WTC11 (cell line): Measurements from ENCODE around the gene FAM118B. TPM values are rescaled to one million over a fixed set of nuclear protein-coding genes. Genes with fewer than 3 reads are reported as not detected.

Experiments used
- ATAC-seq: fragments of 200-7000 bp; cut with Tn5 transposase; 2 replicates; pipeline ENCODE4 v1.10.0; 2021; ENCODE audit warnings: mild to moderate bottlenecking, moderate library complexity
- CTCF ChIA-PET: fragments of 300-600 bp; sonication (Branson Sonifier 250); formaldehyde crosslinking; loops from one replicate; lab custom pipeline; 2021; ENCODE audit warnings: antibody characterized with exemption; lab: Charles Lee
- POLR2A ChIA-PET: fragments of 350-600 bp; sonication (Branson Sonifier 250); formaldehyde crosslinking; loops from one replicate; lab custom pipeline; 2021; ENCODE audit warnings: antibody characterized with exemption; lab: Charles Lee
- DNase-seq: peaks from one replicate; pipeline ENCODE4 v3.0.0; 2021; ENCODE audit warnings: low spot score
- H3K27ac Mint-ChIP-seq: 2 replicates; pipeline ENCODE4 v1.8.0; 2021; ENCODE audit warnings: mixed read lengths
- H3K27me3 Mint-ChIP-seq: 2 replicates; pipeline ENCODE4 v1.8.0; 2021; ENCODE audit warnings: low read depth, mild to moderate bottlenecking, moderate library complexity, mixed read lengths
- H3K36me3 Mint-ChIP-seq: 2 replicates; pipeline ENCODE4 v1.8.0; 2021; ENCODE audit warnings: mixed read lengths
- H3K4me1 Mint-ChIP-seq: 2 replicates; pipeline ENCODE4 v1.8.0; 2022; ENCODE audit warnings: mixed read lengths
- H3K4me3 Mint-ChIP-seq: 2 replicates; pipeline ENCODE4 v1.8.0; 2021; ENCODE audit warnings: mild to moderate bottlenecking, moderate library complexity, mixed read lengths
- H3K9me3 Mint-ChIP-seq: 2 replicates; pipeline ENCODE4 v1.8.0; 2021; ENCODE audit warnings: mixed read lengths
- AR ChIP-seq: fragments of 250-450 bp; sonication (Bioruptor Pico); IDR thresholded peaks from 2 replicates; pipeline ENCODE4 v1.9.0; 2021; ENCODE audit warnings: mild to moderate bottlenecking
- CDX4 ChIP-seq: fragments of 250-450 bp; sonication (Bioruptor Pico); IDR thresholded peaks from 2 replicates; pipeline ENCODE4 v1.9.0; 2021; ENCODE audit warnings: moderate library complexity, mild to moderate bottlenecking, inconsistent platforms, borderline replicate concordance
- CREB1 ChIP-seq: sonication (generic); formaldehyde crosslinking; IDR thresholded peaks from 2 replicates; pipeline ENCODE4 v1.8.0; 2023; ENCODE audit warnings: mild to moderate bottlenecking, missing genetic modification reagents
- E2F5 ChIP-seq: sonication (generic); formaldehyde crosslinking; IDR thresholded peaks from 2 replicates; pipeline ENCODE4 v1.8.1; 2022; ENCODE audit warnings: mild to moderate bottlenecking, moderate library complexity, missing genetic modification reagents
- EMX1 ChIP-seq: fragments of 250-450 bp; sonication (Bioruptor Pico); IDR thresholded peaks from 2 replicates; pipeline ENCODE4 v1.8.0; 2021; ENCODE audit warnings: mild to moderate bottlenecking
- MAX ChIP-seq: sonication (generic); formaldehyde crosslinking; IDR thresholded peaks from 2 replicates; pipeline ENCODE4 v1.8.0; 2022; ENCODE audit warnings: mild to moderate bottlenecking, missing genetic modification reagents
- MLX ChIP-seq: sonication (generic); formaldehyde crosslinking; IDR thresholded peaks from 2 replicates; pipeline ENCODE4 v1.8.1; 2023; ENCODE audit warnings: mild to moderate bottlenecking, missing genetic modification reagents, moderate library complexity
- PRRX2 ChIP-seq: fragments of 250-450 bp; sonication (Bioruptor Pico); IDR thresholded peaks from 2 replicates; pipeline ENCODE4 v1.8.0; 2021; ENCODE audit warnings: mild to moderate bottlenecking
- RORB ChIP-seq: fragments of 250-450 bp; sonication (Bioruptor Pico); IDR thresholded peaks from 2 replicates; pipeline ENCODE4 v1.9.0; 2021; ENCODE audit warnings: mild to moderate bottlenecking
- SMAD3 ChIP-seq: sonication (generic); formaldehyde crosslinking; IDR thresholded peaks from 2 replicates; pipeline ENCODE4 v1.8.0; 2022; ENCODE audit warnings: missing genetic modification reagents, mild to moderate bottlenecking, borderline replicate concordance
- SOX15 ChIP-seq: fragments of 250-450 bp; sonication (Bioruptor Pico); IDR thresholded peaks from 2 replicates; pipeline ENCODE4 v1.9.0; 2021; ENCODE audit warnings: mild to moderate bottlenecking
- SP1 ChIP-seq: sonication (generic); formaldehyde crosslinking; conservative IDR thresholded peaks from 2 replicates; pipeline ENCODE4 v1.8.1; 2022; ENCODE audit warnings: missing genetic modification reagents
- TP53 ChIP-seq: sonication (generic); formaldehyde crosslinking; IDR thresholded peaks from 2 replicates; pipeline ENCODE4 v1.8.1; 2023; ENCODE audit warnings: mild to moderate bottlenecking, missing genetic modification reagents
- USF1 ChIP-seq: sonication (generic); formaldehyde crosslinking; IDR thresholded peaks from 2 replicates; pipeline ENCODE4 v1.8.0; 2022; ENCODE audit warnings: mild to moderate bottlenecking, missing genetic modification reagents
- ZMAT4 ChIP-seq: fragments of 250-450 bp; sonication (Bioruptor Pico); IDR thresholded peaks from 2 replicates; pipeline ENCODE4 v1.9.0; 2021; ENCODE audit warnings: mild to moderate bottlenecking
- ZNF138 ChIP-seq: sonication (generic); formaldehyde crosslinking; conservative IDR thresholded peaks from 2 replicates; pipeline ENCODE4 v1.8.1; 2022; ENCODE audit warnings: mild to moderate bottlenecking, moderate library complexity, missing genetic modification reagents
- ZNF416 ChIP-seq: fragments of 250-450 bp; sonication (Bioruptor Pico); IDR thresholded peaks from 2 replicates; pipeline ENCODE4 v1.9.0; 2021; ENCODE audit warnings: mild to moderate bottlenecking, inconsistent platforms
- ZNF423 ChIP-seq: fragments of 250-450 bp; sonication (Bioruptor Pico); IDR thresholded peaks from 2 replicates; pipeline ENCODE4 v2.1.2; 2022; ENCODE audit warnings: mild to moderate bottlenecking, moderate library complexity
- ZNF532 ChIP-seq: fragments of 250-450 bp; sonication (Bioruptor Pico); IDR thresholded peaks from 2 replicates; pipeline ENCODE4 v1.9.0; 2021; ENCODE audit warnings: mild to moderate bottlenecking, borderline replicate concordance
- ZNF671 ChIP-seq: fragments of 250-450 bp; sonication (Bioruptor Pico); IDR thresholded peaks from 2 replicates; pipeline ENCODE4 v1.8.0; 2021; ENCODE audit warnings: mild to moderate bottlenecking
- total RNA-seq: library from RNA; stranded (reverse); gene quantifications from 3 replicates; pipeline ENCODE4 v1.2.3, GENCODE V29; 2021

Gene FAM118B
- total RNA-seq, 1 experiment from 2014 or later, result 35.3 TPM

- H3K9me3 Mint-ChIP-seq, result no peaks in the 10 kb centered on the region
- ATAC-seq (no peak), DNase-seq (no peak)
- no peak overlapping the region for H3K4me3 Mint-ChIP-seq
- POLR2A ChIA-PET, result no interaction called here
- TF ChIP-seq SMAD3 (CRISPR knock-in tag), result no peak
- TF ChIP-seq MAX, result no peak
- TF ChIP-seq MLX (CRISPR knock-in tag), result no peak
- TF ChIP-seq CREB1 (CRISPR knock-in tag), result no peak
- no peak for TF ChIP-seq E2F5 (CRISPR knock-in tag)
- TF ChIP-seq EMX1 (CRISPR knock-in tag), result no peak
- no peak overlapping the region for H3K27ac Mint-ChIP-seq
- peaks cover 54% of the 10 kb centered on the region for H3K36me3 Mint-ChIP-seq
- CTCF ChIA-PET, result no interaction called here
- no peaks in the 10 kb centered on the region for H3K27me3 Mint-ChIP-seq
- H3K4me1 Mint-ChIP-seq, result no peaks in the 10 kb centered on the region
Observed at GRCh38 chr11:126256216-126256615, 44.6 kb downstream of the FAM118B start.

- no peak for TF ChIP-seq AR
- TF ChIP-seq MAX, result no peak
- no peak for TF ChIP-seq SP1 (CRISPR knock-in tag)
- TF ChIP-seq ZNF138 (CRISPR knock-in tag), result no peak
- no peak for TF ChIP-seq ZMAT4
- TF ChIP-seq ZNF671 (CRISPR knock-in tag), result no peak
- TF ChIP-seq PRRX2 (CRISPR knock-in tag), result no peak
- TF ChIP-seq ZNF416 (CRISPR knock-in tag), result no peak
- no peak for TF ChIP-seq RORB
- TF ChIP-seq USF1 (CRISPR knock-in tag), result no peak
- TF ChIP-seq SOX15 (CRISPR knock-in tag), result no peak
- TF ChIP-seq CDX4 (CRISPR knock-in tag), result no peak
- no peak for TF ChIP-seq ZNF423 (CRISPR knock-in tag)
- TF ChIP-seq TP53 (CRISPR knock-in tag), result no peak
- TF ChIP-seq EMX1 (CRISPR knock-in tag), result no peak
- TF ChIP-seq ZNF532, result no peak
- ATAC-seq (no peak), DNase-seq (no peak)
- Mint-ChIP-seq H3K4me3 (no peak overlapping the region), H3K27me3 (no peaks in the 10 kb centered on the region), H3K4me1 (no peaks in the 10 kb centered on the region), H3K36me3 (peaks cover 55% of the 10 kb centered on the region), H3K9me3 (no peaks in the 10 kb centered on the region), H3K27ac (no peak overlapping the region)
- CTCF ChIA-PET, result no interaction called here
- POLR2A ChIA-PET, result no interaction called here
Observed at GRCh38 chr11:126257144-126257543, 45.6 kb downstream of the FAM118B start.
